GM18868 (cell line): Measurements from ENCODE around the gene SLC10A7.

ENCODE experiments used
- ATAC-seq: cut with Tn5 transposase; IDR thresholded peaks from one replicate; pipeline ENCODE4 v1.9.1; 2021; ENCODE audit warnings: mild to moderate bottlenecking, moderate library complexity; ENCODE audit not compliant: unreplicated experiment

Gene SLC10A7

GRCh38 chr4:146224326-146224966 lies 297.3 kb downstream of the SLC10A7 start:
- no peak for ATAC-seq

- no peak for ATAC-seq
Measured at GRCh38 chr4:146222313-146222712, 299.4 kb downstream of the SLC10A7 start.

- no peak for ATAC-seq
Measured at GRCh38 chr4:146214238-146214637, 307.5 kb downstream of the SLC10A7 start, which contains the start of gene REELD1. REELD1 (plus strand) TSS chr4:146214538; CDS start chr4:146216953, 2,415 bp downstream.

- ATAC-seq: no peak
Measured at GRCh38 chr4:146212781-146213180, 309.0 kb downstream of the SLC10A7 start.

- no peak for ATAC-seq
Measured at GRCh38 chr4:146211440-146211839, 310.3 kb downstream of the SLC10A7 start.

GRCh38 chr4:146210890-146211289 lies 310.9 kb downstream of the SLC10A7 start:
- no peak for ATAC-seq

- no peak for ATAC-seq
Measured at GRCh38 chr4:146207410-146207809, 314.3 kb downstream of the SLC10A7 start.
